GM19438 (cell line): ENCODE results near the gene MEN1.
"Not testable (repeated sequence)": the region's sequence is repeated elsewhere in the genome, so short reads cannot be mapped to it uniquely, and the experiment has no call there.

ENCODE experiments used
- ATAC-seq: cut with Tn5 transposase; IDR thresholded peaks from one replicate; pipeline ENCODE4 v1.9.1; 2021; ENCODE audit warnings: low read depth; ENCODE audit not compliant: unreplicated experiment

The MEN1 gene

GRCh38 chr11:64846998-64847666 is 36.8 kb upstream of the MEN1 start:
- ATAC-seq: no peak

GRCh38 chr11:64845776-64846129 is 35.4 kb upstream of the MEN1 start:
- not testable (repeated sequence) for ATAC-seq

- ATAC-seq: no peak
These were observed 34.9 kb upstream of the MEN1 start for GRCh38 chr11:64845129-64845775.

GRCh38 chr11:64844330-64845128 is 34.2 kb upstream of the MEN1 start, which contains the start of gene CDC42BPG:
CDC42BPG (minus strand) TSS chr11:64844653; CDS start chr11:64844569, 84 bp downstream.
- no peak for ATAC-seq

GRCh38 chr11:64843686-64844329 is 33.5 kb upstream of the MEN1 start:
- ATAC-seq: no peak

GRCh38 chr11:64842851-64843685 is 32.7 kb upstream of the MEN1 start:
- no peak for ATAC-seq

- ATAC-seq: no peak
These were observed 32.0 kb upstream of the MEN1 start for GRCh38 chr11:64842366-64842759.

GRCh38 chr11:64841592-64842365 is 31.4 kb upstream of the MEN1 start:
- no peak for ATAC-seq

GRCh38 chr11:64839887-64840782 is 29.8 kb upstream of the MEN1 start:
- ATAC-seq: no peak

- no peak for ATAC-seq
These were observed 29.0 kb upstream of the MEN1 start for GRCh38 chr11:64839335-64839734.

- ATAC-seq: no peak
These were observed 28.4 kb upstream of the MEN1 start for GRCh38 chr11:64838600-64839334.

- ATAC-seq: no peak
These were observed 27.6 kb upstream of the MEN1 start for GRCh38 chr11:64837887-64838351.

GRCh38 chr11:64836448-64837072 is 26.2 kb upstream of the MEN1 start:
- ATAC-seq: no peak

- ATAC-seq: no peak
These were observed 25.5 kb upstream of the MEN1 start for GRCh38 chr11:64835616-64836447.

GRCh38 chr11:64834723-64835615 is 24.6 kb upstream of the MEN1 start:
- ATAC-seq: no peak
